RPMI7951 (cell line): Measurements from ENCODE around the gene JKAMP. TPM values are rescaled to one million over a fixed set of nuclear protein-coding genes. Genes with fewer than 3 reads are reported as not detected.

Experiments used
- DNase-seq: peaks from one replicate; pipeline ENCODE4 v3.0.0-alpha.2; 2012; ENCODE audit warnings: low read depth
- total RNA-seq: library from RNA; depleted of rRNA; stranded (reverse); fragments of >200 nt; shearing (Covaris generic); gene quantifications from 2 replicates; pipeline ENCODE4 v1.2.3, GENCODE V29; 2014; rRNA removed

JKAMP gene
- total RNA-seq, 1 experiment from 2014 or later, result 88.6 TPM

GRCh38 chr14:59540852-59541251 lies 56.5 kb downstream of the JKAMP start:
- DNase-seq, result no peak

GRCh38 chr14:59541731-59542130 lies 57.4 kb downstream of the JKAMP start:
- DNase-seq, result no peak

- no peak for DNase-seq
Measured at GRCh38 chr14:59543873-59544272, 59.6 kb downstream of the JKAMP start.

- DNase-seq, result no peak
Measured at GRCh38 chr14:59547310-59547709, 63.0 kb downstream of the JKAMP start.

Other genes with a start within 250 kb of the JKAMP start
- 0.48 and 0.68 TPM in 2 replicates for gene GPR135, start 19.1 kb upstream of the JKAMP start, total RNA-seq
- 35.2 and 47.3 TPM in 2 replicates for gene L3HYPDH, start 109 bp upstream of the JKAMP start, total RNA-seq
- gene CCDC175, start 92.3 kb downstream of the JKAMP start, total RNA-seq, result not detected in 2 replicates